Keratinocyte (primary cell): ENCODE data around the gene MAP3K2. TPM values are rescaled to one million over a fixed set of nuclear protein-coding genes. Genes with fewer than 3 reads are reported as not detected.

Source experiments
- DNase-seq: peaks from one replicate; pipeline ENCODE4 v3.0.0-alpha.2; 2011; ENCODE audit warnings: low read depth, missing footprints, low spot score
- FAIRE-seq: peaks from 2 replicates; lab custom pipeline; 2011; peaks lifted over from hg19 to GRCh38; lab: Jason Lieb, UNC
- H2AFZ ChIP-seq: 2 replicates; pipeline ENCODE4 v1.6.0; 2012; ENCODE audit warnings: low read length, control low read depth, inconsistent platforms; ENCODE audit not compliant: control insufficient read depth
- H3K27ac ChIP-seq: 2 replicates; pipeline ENCODE4 v1.5.1; 2011; ENCODE audit warnings: low read length; ENCODE audit not compliant: control insufficient read depth, insufficient read depth
- H3K27me3 ChIP-seq: 3 replicates; pipeline ENCODE4 v1.6.0; 2011; ENCODE audit warnings: low read length; ENCODE audit not compliant: control insufficient read depth, insufficient read depth; ENCODE audit errors: extremely low read depth
- H3K36me3 ChIP-seq, 2 experiments: 2 replicates in 1 of 2; 3 replicates in 1 of 2; pipeline ENCODE4 v1.5.1; 2011; ENCODE audit warnings: low read length in 2 of 2, mild to moderate bottlenecking in 1 of 2; ENCODE audit not compliant: control insufficient read depth in 2 of 2, insufficient read depth in 2 of 2; ENCODE audit errors: extremely low read depth in 1 of 2
- H3K4me1 ChIP-seq: 3 replicates; pipeline ENCODE4 v1.5.1; 2011; ENCODE audit warnings: low read length; ENCODE audit not compliant: control insufficient read depth, insufficient read depth; ENCODE audit errors: extremely low read depth
- H3K4me2 ChIP-seq: 3 replicates; pipeline ENCODE4 v1.6.0; 2011; ENCODE audit warnings: low read depth, low read length; ENCODE audit not compliant: control insufficient read depth, insufficient read depth; ENCODE audit errors: extremely low read depth
- H3K4me3 ChIP-seq, 3 experiments: fragments of 200-600 bp in 1 of 3; sonication (generic) in 1 of 3; 2 replicates in 2 of 3; 3 replicates in 1 of 3; pipeline ENCODE4 v1.5.1; 2011 to 2016; ENCODE audit warnings: low read length in 3 of 3, mild to moderate bottlenecking in 3 of 3, control low read depth in 2 of 3, inconsistent platforms in 1 of 3, low read depth in 1 of 3, mixed read lengths in 1 of 3, mixed run types in 1 of 3, moderate library complexity in 1 of 3; ENCODE audit not compliant: control insufficient read depth in 2 of 3, insufficient read depth in 2 of 3; ENCODE audit errors: extremely low read depth in 1 of 3
- H3K79me2 ChIP-seq: 2 replicates; pipeline ENCODE4 v1.6.0; 2012; ENCODE audit warnings: low read length; ENCODE audit not compliant: control insufficient read depth, insufficient read depth
- H3K9ac ChIP-seq: 3 replicates; pipeline ENCODE4 v1.6.0; 2011; ENCODE audit warnings: low read length; ENCODE audit not compliant: control insufficient read depth, insufficient read depth; ENCODE audit errors: extremely low read depth
- H3K9me1 ChIP-seq: 3 replicates; pipeline ENCODE4 v1.6.0; 2011; ENCODE audit warnings: low read length; ENCODE audit not compliant: control insufficient read depth, insufficient read depth; ENCODE audit errors: extremely low read depth
- H3K9me3 ChIP-seq: 2 replicates; pipeline ENCODE4 v1.5.1; 2012; ENCODE audit warnings: low read depth, low read length; ENCODE audit not compliant: control insufficient read depth
- H4K20me1 ChIP-seq: 3 replicates; pipeline ENCODE4 v1.6.0; 2011; ENCODE audit warnings: low read length; ENCODE audit not compliant: control insufficient read depth, insufficient read depth; ENCODE audit errors: extremely low read depth
- CTCF ChIP-seq, 3 experiments: IDR thresholded peaks in 1 of 3; conservative IDR thresholded peaks in 1 of 3; optimal IDR thresholded peaks in 1 of 3; 2 replicates in 2 of 3; 3 replicates in 1 of 3; pipeline versions ENCODE3 to v1.5.1; 2011; ENCODE audit warnings: low read length in 3 of 3, mild to moderate bottlenecking in 3 of 3, moderate library complexity in 2 of 3, control low read depth in 1 of 3, inconsistent platforms in 1 of 3; ENCODE audit not compliant: insufficient read depth in 2 of 3; ENCODE audit errors: extremely low read depth in 1 of 3
- EZH2 ChIP-seq: IDR thresholded peaks from one replicate; pipeline ENCODE4 v1.6.1; 2012; ENCODE audit warnings: inconsistent platforms, mild to moderate bottlenecking, low read length, moderate library complexity
- dilution Hi-C: fragments of 300-500 bp; cut with MboI; formaldehyde crosslinking; loops from one replicate; pipeline ENCODE4 v1.7.0; 2020; ENCODE audit warnings: low sequenced_read_pairs; ENCODE audit not compliant: extremely low pct_ligation_motif_present
- polyA plus RNA-seq, 5 experiments: library from polyadenylated mRNA; depleted of rRNA in 3 of 5; stranded (reverse) in 3 of 5; stranded (forward) in 1 of 5; unstranded in 1 of 5; fragments of >200 nt; gene quantifications; 1 replicate in 1 of 5; 2 replicates in 3 of 5; 3 replicates in 1 of 5; pipeline versions ENCODE4 v1.2.1 to v1.2.3, GENCODE V29; 2011 to 2012; ENCODE audit warnings: missing spikeins in 2 of 5, low read depth in 1 of 5, low replicate concordance in 1 of 5

The MAP3K2 gene
- polyA plus RNA-seq, 1 donor (not counting 4 experiments of a cell fraction or from before 2014, with no cell fraction given), result 11.9 TPM

GRCh38 chr2:127256381-127256780 is 131.4 kb downstream of the MAP3K2 start:
- Histone ChIP-seq H3K36me3 (peaks cover 15 to 19% of the 10 kb centered on the region in 2 experiments), H3K4me3 (no peak overlapping the region), H3K27me3 (no peaks in the 10 kb centered on the region), H3K27ac (no peak overlapping the region), H3K79me2 (no peaks in the 10 kb centered on the region), H2AFZ (no peak overlapping the region), H3K9me3 (no peaks in the 10 kb centered on the region), H4K20me1 (no peaks in the 10 kb centered on the region), H3K9me1 (no peaks in the 10 kb centered on the region), H3K4me1 (peaks cover 4% of the 10 kb centered on the region), H3K4me2 (no peak overlapping the region), H3K9ac (no peak overlapping the region)
- FAIRE-seq (no peak), DNase-seq (no peak)
- no peak for TF ChIP-seq EZH2
- dilution Hi-C loops, result no loop called here

GRCh38 chr2:127255721-127256120 is 132.1 kb downstream of the MAP3K2 start:
- FAIRE-seq (no peak), DNase-seq (no peak)
- H3K9me3 ChIP-seq, result no peaks in the 10 kb centered on the region
- H3K27me3 ChIP-seq, result no peaks in the 10 kb centered on the region
- H3K4me1 ChIP-seq, result peaks cover 4% of the 10 kb centered on the region
- H3K27ac ChIP-seq, result no peak overlapping the region
- H4K20me1 ChIP-seq, result no peaks in the 10 kb centered on the region
- TF ChIP-seq CTCF (optimal IDR thresholded peaks at IDR 0.05 in 1 of 3, IDR thresholded peaks at IDR 0.05 in 1 of 3, conservative IDR thresholded peaks at IDR 0.05 in 1 of 3; ENCODE audit: extremely low read depth in 1 of 3, insufficient read depth in 2 of 3, low read length in 3 of 3), result no peak
- no peak for TF ChIP-seq EZH2
- H3K79me2 ChIP-seq, result no peaks in the 10 kb centered on the region
- no peaks in the 10 kb centered on the region for H3K9me1 ChIP-seq
- no peak overlapping the region for H2AFZ ChIP-seq
- H3K4me2 ChIP-seq, result no peak overlapping the region
- no peak overlapping the region for H3K4me3 ChIP-seq
- H3K9ac ChIP-seq, result no peak overlapping the region
- H3K36me3 ChIP-seq, result peaks cover 10 to 13% of the 10 kb centered on the region in 2 experiments
- dilution Hi-C loops, result no loop called here

- DNase-seq, result no peak
- Histone ChIP-seq H3K36me3 (peaks cover 7 to 12% of the 10 kb centered on the region in 2 experiments), H3K27ac (no peak overlapping the region), H3K4me1 (peaks cover 4% of the 10 kb centered on the region), H3K9ac (no peak overlapping the region), H3K27me3 (no peaks in the 10 kb centered on the region), H3K4me2 (no peak overlapping the region), H3K79me2 (no peaks in the 10 kb centered on the region), H2AFZ (no peak overlapping the region), H3K4me3 (no peak overlapping the region), H3K9me3 (no peaks in the 10 kb centered on the region), H3K9me1 (no peaks in the 10 kb centered on the region), H4K20me1 (no peaks in the 10 kb centered on the region)
- TF ChIP-seq CTCF (optimal IDR thresholded peaks at IDR 0.05 in 1 of 3, IDR thresholded peaks at IDR 0.05 in 1 of 3, conservative IDR thresholded peaks at IDR 0.05 in 1 of 3; ENCODE audit: extremely low read depth in 1 of 3, insufficient read depth in 2 of 3, low read length in 3 of 3), result no peak
- TF ChIP-seq EZH2, result no peak
- no peak for FAIRE-seq
- dilution Hi-C loops, result no loop called here
Observed at GRCh38 chr2:127255146-127255545, 132.6 kb downstream of the MAP3K2 start.
